ENCODE results near the gene PLPP3. TPM values are rescaled to one million over a fixed set of nuclear protein-coding genes. Genes with fewer than 3 reads are reported as not detected.

The PLPP3 gene
- total and polyA plus RNA-seq, 2 experiments from 2014 or later: 103 to 159 TPM

DNA sequence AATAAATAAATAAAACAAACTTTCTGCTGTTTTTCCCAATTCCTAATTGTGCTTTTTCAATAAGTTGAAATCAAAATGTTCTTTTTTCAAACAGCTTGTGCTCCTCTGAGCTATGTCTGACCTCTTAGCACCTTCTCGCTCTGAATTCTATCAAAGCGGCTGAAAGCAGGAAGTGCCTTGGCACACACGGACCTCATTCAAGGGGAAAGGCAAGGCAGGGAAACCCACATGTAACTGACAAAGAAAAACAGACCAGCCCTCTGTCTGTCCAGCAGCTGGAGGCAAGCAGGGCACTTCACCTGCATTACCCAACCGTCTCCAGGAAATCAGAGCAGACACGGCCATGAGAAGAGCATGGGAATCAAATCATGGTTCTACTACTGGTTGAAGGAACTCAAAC is 56.7 kb downstream of the PLPP3 start:
- DNase-seq (ENCODE audit: low spot score): no peak
- H3K79me2 ChIP-seq: peaks cover 89% of the 10 kb centered on the region
- no peak overlapping the region for H2AFZ ChIP-seq
- H3K27me3 ChIP-seq: no peaks in the 10 kb centered on the region
- no peak overlapping the region for H3K27ac ChIP-seq
- H3K4me2 ChIP-seq: no peak overlapping the region
- H3K9me2 ChIP-seq (replicated peaks; ENCODE audit: insufficient read depth): no peaks in the 10 kb centered on the region
- no peak overlapping the region for H3K4me3 ChIP-seq
- TF ChIP-seq, protein P1, sequence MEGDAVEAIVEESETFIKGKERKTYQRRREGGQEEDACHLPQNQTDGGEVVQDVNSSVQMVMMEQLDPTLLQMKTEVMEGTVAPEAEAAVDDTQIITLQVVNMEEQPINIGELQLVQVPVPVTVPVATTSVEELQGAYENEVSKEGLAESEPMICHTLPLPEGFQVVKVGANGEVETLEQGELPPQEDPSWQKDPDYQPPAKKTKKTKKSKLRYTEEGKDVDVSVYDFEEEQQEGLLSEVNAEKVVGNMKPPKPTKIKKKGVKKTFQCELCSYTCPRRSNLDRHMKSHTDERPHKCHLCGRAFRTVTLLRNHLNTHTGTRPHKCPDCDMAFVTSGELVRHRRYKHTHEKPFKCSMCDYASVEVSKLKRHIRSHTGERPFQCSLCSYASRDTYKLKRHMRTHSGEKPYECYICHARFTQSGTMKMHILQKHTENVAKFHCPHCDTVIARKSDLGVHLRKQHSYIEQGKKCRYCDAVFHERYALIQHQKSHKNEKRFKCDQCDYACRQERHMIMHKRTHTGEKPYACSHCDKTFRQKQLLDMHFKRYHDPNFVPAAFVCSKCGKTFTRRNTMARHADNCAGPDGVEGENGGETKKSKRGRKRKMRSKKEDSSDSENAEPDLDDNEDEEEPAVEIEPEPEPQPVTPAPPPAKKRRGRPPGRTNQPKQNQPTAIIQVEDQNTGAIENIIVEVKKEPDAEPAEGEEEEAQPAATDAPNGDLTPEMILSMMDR (IDR thresholded peaks at IDR 0.05; ENCODE audit: poor library complexity): no peak
- no peak for TF ChIP-seq EZH2phosphoT487 (IDR thresholded peaks at IDR 0.05; ENCODE audit: low read depth, severe bottlenecking, unreplicated experiment)
- peaks cover 64% of the 10 kb centered on the region for H4K20me1 ChIP-seq (ENCODE audit: insufficient read depth, poor library complexity, severe bottlenecking)
- no peaks in the 10 kb centered on the region for H3K9me3 ChIP-seq (ENCODE audit: low read depth)
- peaks cover 34% of the 10 kb centered on the region for H3K4me1 ChIP-seq (ENCODE audit: insufficient read depth)
- WGBS (ENCODE audit: low lambda C conversion rate, missing lambda C conversion rate): 68% methylated on average over 5 of the region's 5 CpGs
- H3K36me3 ChIP-seq (replicated peaks; ENCODE audit: insufficient read depth, low read depth): no peaks in the 10 kb centered on the region

GRCh38 chr1:56520016-56520601 is 59.3 kb downstream of the PLPP3 start:
- TF ChIP-seq, protein P1 (IDR thresholded peaks at IDR 0.05; ENCODE audit: poor library complexity): no peak
- TF ChIP-seq EZH2 (IDR thresholded peaks at IDR 0.05; ENCODE audit: borderline replicate concordance) (no peak), EZH2phosphoT487 (IDR thresholded peaks at IDR 0.05; ENCODE audit: low read depth, severe bottlenecking, unreplicated experiment) (no peak)

DNA sequence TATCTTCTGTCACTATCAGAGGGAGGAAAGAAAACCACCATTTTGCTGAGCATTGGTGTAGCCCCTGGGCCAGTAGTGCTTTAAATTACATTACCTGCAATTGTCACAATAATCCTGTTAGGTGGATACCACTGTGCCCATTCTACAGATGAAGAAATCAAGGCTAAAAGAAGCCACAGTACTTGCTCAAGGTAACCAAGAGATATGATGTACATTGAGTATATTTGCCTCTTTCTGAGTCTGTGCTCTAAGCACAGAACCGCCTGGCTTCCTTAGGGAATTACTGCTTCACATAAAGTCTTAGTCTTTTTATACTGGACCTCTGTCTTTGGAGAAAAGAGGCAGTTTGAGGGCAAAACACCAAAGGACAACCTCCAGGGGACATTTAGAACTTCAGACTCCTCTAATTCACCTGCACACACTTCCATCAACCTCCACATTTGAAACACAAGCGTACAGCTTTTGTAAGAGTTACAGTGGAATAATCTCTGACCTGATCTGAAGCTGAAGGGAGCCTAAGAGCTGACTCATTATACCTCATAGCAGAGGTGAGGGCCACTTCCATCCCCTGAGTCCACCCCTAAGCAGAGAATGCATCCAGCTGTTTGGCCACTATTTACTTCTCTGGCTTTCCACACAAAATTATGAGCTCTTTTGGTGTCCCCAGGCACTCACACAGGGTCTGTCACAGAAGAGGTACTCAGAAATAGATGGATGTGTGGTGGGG is 61.8 kb downstream of the PLPP3 start:
- Histone ChIP-seq H2AFZ (no peak overlapping the region), H3K27me3 (no peaks in the 10 kb centered on the region), H3K27ac (peak overlapping the region; percentile 91), H3K9me2 (replicated peaks; ENCODE audit: insufficient read depth) (no peaks in the 10 kb centered on the region), H4K20me1 (ENCODE audit: insufficient read depth, poor library complexity, severe bottlenecking) (peaks cover 25% of the 10 kb centered on the region), H3K4me1 (ENCODE audit: insufficient read depth) (peaks cover 31% of the 10 kb centered on the region), H3K4me3 (no peak overlapping the region), H3K79me2 (peaks cover 73% of the 10 kb centered on the region), H3K36me3 (replicated peaks; ENCODE audit: insufficient read depth, low read depth) (no peaks in the 10 kb centered on the region), H3K9me3 (ENCODE audit: low read depth) (no peaks in the 10 kb centered on the region), H3K4me2 (peak overlapping the region; percentile 55)
- TF ChIP-seq, protein P1 (IDR thresholded peaks at IDR 0.05; ENCODE audit: poor library complexity): no peak
- no peak for TF ChIP-seq EZH2phosphoT487 (IDR thresholded peaks at IDR 0.05; ENCODE audit: low read depth, severe bottlenecking, unreplicated experiment)
- no peak for TF ChIP-seq EZH2 (IDR thresholded peaks at IDR 0.05; ENCODE audit: borderline replicate concordance)
- WGBS (ENCODE audit: low lambda C conversion rate, missing lambda C conversion rate): 95% methylated on average over 2 of the region's 2 CpGs
- no peak for DNase-seq (ENCODE audit: low spot score)

More at GRCh38 chr1:56520016-56520601, 59.3 kb downstream of the PLPP3 start:
- peaks cover 75% of the 10 kb centered on the region for H3K79me2 ChIP-seq
- H3K36me3 ChIP-seq (replicated peaks; ENCODE audit: insufficient read depth, low read depth): no peaks in the 10 kb centered on the region
- H4K20me1 ChIP-seq (ENCODE audit: insufficient read depth, poor library complexity, severe bottlenecking): peaks cover 38% of the 10 kb centered on the region
- H3K27me3 ChIP-seq: no peaks in the 10 kb centered on the region
- H3K4me1 ChIP-seq (ENCODE audit: insufficient read depth): peaks cover 31% of the 10 kb centered on the region
- H3K9me3 ChIP-seq (ENCODE audit: low read depth): no peaks in the 10 kb centered on the region
- no peak overlapping the region for H3K27ac ChIP-seq
- 78% methylated on average over 3 of the region's 3 CpGs for WGBS (ENCODE audit: low lambda C conversion rate, missing lambda C conversion rate)
- no peak overlapping the region for H3K4me3 ChIP-seq
- H2AFZ ChIP-seq: no peak overlapping the region
- no peak overlapping the region for H3K4me2 ChIP-seq
- no peak for DNase-seq (ENCODE audit: low spot score)
- no peaks in the 10 kb centered on the region for H3K9me2 ChIP-seq (replicated peaks; ENCODE audit: insufficient read depth)
